Sigmoid colon (tissue), 7 donors: ENCODE data around the gene PRELID3B. TPM values are rescaled to one million over a fixed set of nuclear protein-coding genes. Genes with fewer than 3 reads are reported as not detected.
A peak's percentile ranks its signal among the peaks of the same experiment; 100 is the strongest.

ENCODE experiments used
- DNase-seq: peaks from one replicate; pipeline ENCODE4 v3.0.0-alpha.2; 2019
- H3K27ac ChIP-seq, 4 donors: fragments of 200-600 bp; sonication (generic); one replicate each; pipeline ENCODE4 v1.5.1; 2016 to 2019; ENCODE audit warnings: mild to moderate bottlenecking in 1 of 4
- H3K27me3 ChIP-seq, 3 donors: fragments of 200-600 bp; sonication (generic); one replicate each; pipeline ENCODE4 v1.5.1; 2019; ENCODE audit warnings: mild to moderate bottlenecking in 1 of 3
- H3K36me3 ChIP-seq, 4 donors: fragments of 200-600 bp; sonication (generic); one replicate each; pipeline ENCODE4 v1.5.1; 2016 to 2019
- H3K4me1 ChIP-seq, 4 donors: fragments of 200-600 bp; sonication (generic); one replicate each; pipeline ENCODE4 v1.5.1; 2017 to 2019
- H3K4me3 ChIP-seq, 4 donors: fragments of 200-600 bp; sonication (generic); one replicate each; pipeline ENCODE4 v1.5.1; 2017 to 2019; ENCODE audit warnings: mild to moderate bottlenecking in 2 of 4, moderate library complexity in 1 of 4
- H3K9me3 ChIP-seq, 4 donors: fragments of 200-600 bp in 3 of 4; sonication (generic) in 3 of 4; one replicate each; pipeline versions ENCODE4 v1.5.1 to v1.6.1; 2013 to 2019
- EP300 ChIP-seq, 4 donors: sonication (generic); formaldehyde crosslinking; IDR thresholded peaks; one replicate each; pipeline ENCODE4 v1.6.1; 2017; ENCODE audit warnings: antibody characterized with exemption in 4 of 4
- POLR2A ChIP-seq, 2 donors: fragments of 450-650 bp; IDR thresholded peaks; one replicate each; pipeline ENCODE4 v1.6.1; 2016; ENCODE audit warnings: antibody characterized with exemption in 2 of 2, mild to moderate bottlenecking in 2 of 2, moderate library complexity in 2 of 2
- POLR2AphosphoS5 ChIP-seq, 4 donors: sonication (generic); formaldehyde crosslinking; IDR thresholded peaks; one replicate each; pipeline ENCODE4 v1.6.1; 2017; ENCODE audit warnings: antibody characterized with exemption in 4 of 4
- WGBS, 2 donors: extraction: QIAGEN DNeasy Blood & Tissue Kit; methylation state at CpG; one replicate each; pipeline ENCODE4 v1.1.7; 2013; 5-methylcytosine and 5-hydroxymethylcytosine counted together
- intact Hi-C: fragments of 100-400 bp; cut with DNase I; formaldehyde crosslinking; loops from one replicate; pipeline ENCODE4 v1.15.1; 2023
- polyA plus RNA-seq, 3 donors: library from polyadenylated mRNA; stranded (reverse); fragments of 200-250 nt; gene quantifications; one replicate each; pipeline ENCODE4 v1.2.3, GENCODE V29; 2013
- total RNA-seq, 4 donors: library from RNA; depleted of rRNA; stranded (reverse); fragments of >200 nt; gene quantifications; one replicate each; pipeline ENCODE4 v1.1.0, GENCODE V29; 2016
- TF ChIP-seq, protein P1 (sequence below), 4 experiments: fragments of 450-650 bp in 3 of 4; fragments of 200-600 bp in 1 of 4; IDR thresholded peaks; one replicate each; pipeline ENCODE4 v1.5.1; 2016 to 2019; ENCODE audit warnings: antibody characterized with exemption in 4 of 4, mild to moderate bottlenecking in 3 of 4, moderate library complexity in 2 of 4
- donor health status: healthy with polysubstance abuse.
- donor health status: Bipolar disorder and iron deficiency.
- donor health status: healthy.

PRELID3B gene
- total and polyA plus RNA-seq, 7 donors, result 27.4 to 189 (median 43.9) TPM

DNA sequence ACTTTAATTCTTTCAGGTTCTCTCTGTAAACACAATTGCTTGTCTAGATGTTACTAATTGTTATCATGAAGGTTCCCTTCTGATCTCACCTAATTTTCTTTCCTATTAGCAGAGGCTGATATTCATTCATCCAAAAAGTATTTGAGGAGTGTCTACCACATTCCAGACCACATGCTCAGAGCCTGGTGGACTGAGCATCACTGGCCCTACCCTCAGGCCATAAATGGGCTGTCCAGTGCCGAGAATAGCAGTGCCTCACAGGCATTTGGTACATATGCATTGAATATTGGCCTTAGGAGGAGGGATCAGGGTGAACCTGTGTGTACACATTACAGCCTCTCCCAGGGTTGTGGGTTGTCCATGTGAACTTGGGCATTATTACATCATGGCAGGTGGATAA is 40.4 kb upstream of the PRELID3B start:
- no peak for DNase-seq
- TF ChIP-seq, protein P1, sequence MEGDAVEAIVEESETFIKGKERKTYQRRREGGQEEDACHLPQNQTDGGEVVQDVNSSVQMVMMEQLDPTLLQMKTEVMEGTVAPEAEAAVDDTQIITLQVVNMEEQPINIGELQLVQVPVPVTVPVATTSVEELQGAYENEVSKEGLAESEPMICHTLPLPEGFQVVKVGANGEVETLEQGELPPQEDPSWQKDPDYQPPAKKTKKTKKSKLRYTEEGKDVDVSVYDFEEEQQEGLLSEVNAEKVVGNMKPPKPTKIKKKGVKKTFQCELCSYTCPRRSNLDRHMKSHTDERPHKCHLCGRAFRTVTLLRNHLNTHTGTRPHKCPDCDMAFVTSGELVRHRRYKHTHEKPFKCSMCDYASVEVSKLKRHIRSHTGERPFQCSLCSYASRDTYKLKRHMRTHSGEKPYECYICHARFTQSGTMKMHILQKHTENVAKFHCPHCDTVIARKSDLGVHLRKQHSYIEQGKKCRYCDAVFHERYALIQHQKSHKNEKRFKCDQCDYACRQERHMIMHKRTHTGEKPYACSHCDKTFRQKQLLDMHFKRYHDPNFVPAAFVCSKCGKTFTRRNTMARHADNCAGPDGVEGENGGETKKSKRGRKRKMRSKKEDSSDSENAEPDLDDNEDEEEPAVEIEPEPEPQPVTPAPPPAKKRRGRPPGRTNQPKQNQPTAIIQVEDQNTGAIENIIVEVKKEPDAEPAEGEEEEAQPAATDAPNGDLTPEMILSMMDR (IDR thresholded peaks at IDR 0.05), result no peak
- TF ChIP-seq POLR2AphosphoS5 (IDR thresholded peaks at IDR 0.05) (no peak), EP300 (IDR thresholded peaks at IDR 0.05) (no peak), POLR2A (IDR thresholded peaks at IDR 0.05) (no peak)
- Histone ChIP-seq H3K36me3 (no peaks in the 10 kb centered on the region), H3K27ac (no peak overlapping the region), H3K4me1 (peaks cover 0 to 4% (median 2%) of the 10 kb centered on the region in 4 donors), H3K4me3 (no peak overlapping the region), H3K9me3 (no peaks in the 10 kb centered on the region), H3K27me3 (no peaks in the 10 kb centered on the region)
- 82 to 86% methylated on average over 1 of the region's 1 CpG for WGBS, 2 donors
- intact Hi-C loops, result loop anchor here (5.0 kb wide), 1 partner anchor 211 kb away; no protein-coding TSS in a partner anchor

DNA sequence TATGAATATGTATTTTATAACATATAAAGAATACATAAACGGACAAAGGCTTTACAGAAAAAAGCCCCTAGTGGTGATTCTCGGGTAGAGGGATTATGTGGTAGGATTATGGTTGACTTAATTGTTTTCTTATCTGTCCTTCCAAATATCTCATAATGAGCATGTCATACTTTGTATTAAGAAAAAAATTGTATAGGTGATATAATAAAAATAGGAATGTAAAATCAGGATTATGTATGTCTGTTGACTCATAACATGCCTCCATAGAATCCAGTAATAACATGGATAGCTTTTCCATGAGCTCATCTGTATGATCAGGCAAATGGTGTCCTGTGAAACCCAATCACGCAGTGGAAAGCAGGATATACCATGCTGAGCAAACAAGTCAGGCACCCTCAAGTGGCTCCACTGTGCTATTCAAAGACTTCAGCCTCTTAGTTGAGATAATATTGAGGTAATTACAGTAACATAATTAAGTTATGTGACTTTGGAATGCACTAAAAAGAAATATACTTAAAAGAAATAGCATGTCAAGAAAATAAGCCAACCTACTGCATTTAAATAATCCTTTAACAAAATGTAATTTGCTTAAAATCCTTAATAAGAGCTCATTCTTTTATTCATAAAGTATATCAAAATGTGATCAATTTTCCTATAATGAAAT is 39.6 kb upstream of the PRELID3B start:
- TF ChIP-seq, protein P1 (IDR thresholded peaks at IDR 0.05), result peak in 1 of 4 experiments; percentile 11
- no peak for TF ChIP-seq EP300 (IDR thresholded peaks at IDR 0.05)
- intact Hi-C loops, result loop anchor here (5.0 kb wide), 1 partner anchor 210 kb away; no protein-coding TSS in a partner anchor
- H3K4me3 ChIP-seq, result no peak overlapping the region
- WGBS, 2 donors, result 12 to 35% methylated on average over 3 of the region's 3 CpGs
- H3K4me1 ChIP-seq, result peaks cover 0 to 4% (median 2%) of the 10 kb centered on the region in 4 donors
- H3K36me3 ChIP-seq, result no peaks in the 10 kb centered on the region
- H3K9me3 ChIP-seq, result no peaks in the 10 kb centered on the region
- H3K27me3 ChIP-seq, result peaks cover 0 to 4% (median 0%) of the 10 kb centered on the region in 3 donors
- no peak for DNase-seq
- no peak overlapping the region for H3K27ac ChIP-seq

DNA sequence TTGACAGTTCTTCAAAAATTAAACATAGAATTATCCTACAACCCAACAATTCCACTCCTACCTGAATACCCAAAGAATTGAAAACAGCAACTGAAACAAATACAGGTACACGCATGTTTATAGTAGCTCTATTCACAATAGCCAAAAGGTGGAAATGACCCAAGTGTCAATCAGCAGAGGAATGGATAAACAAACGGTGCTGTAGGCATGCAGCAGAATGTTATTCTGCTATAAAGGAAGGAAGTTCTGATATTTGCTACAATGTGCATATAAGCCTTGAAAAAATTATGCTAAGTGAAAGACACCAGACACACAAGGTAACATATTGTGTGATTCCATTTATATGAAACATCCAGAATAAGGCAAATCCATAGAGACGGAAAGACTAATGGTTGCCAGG is 38.5 kb upstream of the PRELID3B start:
- TF ChIP-seq EP300 (IDR thresholded peaks at IDR 0.05) (no peak), POLR2A (IDR thresholded peaks at IDR 0.05) (no peak), POLR2AphosphoS5 (IDR thresholded peaks at IDR 0.05) (no peak)
- TF ChIP-seq, protein P1 (IDR thresholded peaks at IDR 0.05), result no peak
- Histone ChIP-seq H3K27me3 (peaks cover 0 to 6% (median 0%) of the 10 kb centered on the region in 3 donors), H3K4me1 (peaks cover 0 to 4% (median 2%) of the 10 kb centered on the region in 4 donors), H3K27ac (no peak overlapping the region), H3K9me3 (no peaks in the 10 kb centered on the region), H3K36me3 (no peaks in the 10 kb centered on the region), H3K4me3 (no peak overlapping the region)
- 46 to 60% methylated on average over 3 of the region's 3 CpGs for WGBS, 2 donors
- intact Hi-C loops, result loop anchor here (5.0 kb wide), 1 partner anchor 209 kb away; no protein-coding TSS in a partner anchor
- no peak for DNase-seq

DNA sequence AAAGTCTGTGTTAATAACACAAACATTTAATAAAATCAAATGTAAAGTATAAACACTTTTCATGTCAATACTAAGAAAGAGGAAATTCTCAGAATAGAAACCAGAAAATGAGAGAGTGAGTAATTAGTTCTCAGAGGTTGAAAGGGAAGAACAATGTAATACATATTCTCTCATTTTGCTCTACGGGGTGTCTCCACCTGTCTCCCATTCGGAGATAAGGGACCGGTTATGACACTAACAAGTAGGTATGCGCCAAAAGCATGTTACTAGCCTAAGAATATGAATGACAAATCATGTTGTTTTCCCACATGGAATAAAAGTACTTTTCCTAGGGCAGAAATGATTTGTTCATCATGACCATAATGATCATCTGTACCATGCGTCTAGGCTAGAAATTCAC is 35.6 kb upstream of the PRELID3B start:
- no peak for TF ChIP-seq EP300 (IDR thresholded peaks at IDR 0.05)
- no peak for TF ChIP-seq POLR2AphosphoS5 (IDR thresholded peaks at IDR 0.05)
- TF ChIP-seq, protein P1 (IDR thresholded peaks at IDR 0.05), result no peak
- no peak for TF ChIP-seq POLR2A (IDR thresholded peaks at IDR 0.05)

More for the DNA sequence above, 35.6 kb upstream of the PRELID3B start:
- Histone ChIP-seq H3K27me3 (peaks cover 0 to 10% (median 0%) of the 10 kb centered on the region in 3 donors), H3K9me3 (no peaks in the 10 kb centered on the region), H3K4me1 (no peaks in the 10 kb centered on the region), H3K4me3 (no peak overlapping the region), H3K27ac (no peak overlapping the region), H3K36me3 (no peaks in the 10 kb centered on the region)
- intact Hi-C loops, result no loop called here
- DNase-seq, result no peak
- WGBS, 2 donors, result 71 to 89% methylated on average over 5 of the region's 5 CpGs
